Neural crest cell (in vitro differentiated cells): ENCODE measurements around the gene WDR59. TPM values are rescaled to one million over a fixed set of nuclear protein-coding genes. Genes with fewer than 3 reads are reported as not detected.

Source experiments
- DNase-seq: peaks from one replicate; pipeline ENCODE4 v3.0.0; 2021; ENCODE audit warnings: low read depth, mixed read lengths, low spot score
- H3K27ac Mint-ChIP-seq: one replicate; pipeline ENCODE4 v1.8.0; 2021; ENCODE audit warnings: mild to moderate bottlenecking, mixed read lengths; ENCODE audit not compliant: unreplicated experiment
- H3K27me3 Mint-ChIP-seq: 2 replicates; pipeline ENCODE4 v1.8.0; 2021; ENCODE audit warnings: low read depth, mild to moderate bottlenecking, mixed read lengths
- H3K36me3 Mint-ChIP-seq: 2 replicates; pipeline ENCODE4 v1.8.0; 2021; ENCODE audit warnings: low read depth, mild to moderate bottlenecking, mixed read lengths
- H3K4me1 Mint-ChIP-seq: 2 replicates; pipeline ENCODE4 v1.8.0; 2021; ENCODE audit warnings: mixed read lengths
- H3K4me3 Mint-ChIP-seq: one replicate; pipeline ENCODE4 v1.8.0; 2021; ENCODE audit warnings: mild to moderate bottlenecking, mixed read lengths
- H3K9me3 Mint-ChIP-seq: 2 replicates; pipeline ENCODE4 v1.8.0; 2021; ENCODE audit warnings: mixed read lengths
- total RNA-seq: library from RNA; stranded (reverse); gene quantifications from 2 replicates; pipeline ENCODE4 v1.2.1, GENCODE V29; 2021
- TF ChIP-seq, protein P1 (sequence below): fragments of 200-600 bp; sonication (generic); conservative IDR thresholded peaks from 2 replicates; pipeline ENCODE4 v1.5.0; 2021; ENCODE audit warnings: antibody characterized with exemption, mild to moderate bottlenecking

WDR59 gene
- total RNA-seq, 1 donor from 2014 or later, result 85.3 TPM

- Mint-ChIP-seq H3K9me3 (peaks cover 9% of the 10 kb centered on the region), H3K27ac (no peak overlapping the region), H3K27me3 (no peaks in the 10 kb centered on the region), H3K4me3 (no peak overlapping the region), H3K36me3 (peaks cover 27% of the 10 kb centered on the region), H3K4me1 (peaks cover 15% of the 10 kb centered on the region)
- TF ChIP-seq, protein P1, sequence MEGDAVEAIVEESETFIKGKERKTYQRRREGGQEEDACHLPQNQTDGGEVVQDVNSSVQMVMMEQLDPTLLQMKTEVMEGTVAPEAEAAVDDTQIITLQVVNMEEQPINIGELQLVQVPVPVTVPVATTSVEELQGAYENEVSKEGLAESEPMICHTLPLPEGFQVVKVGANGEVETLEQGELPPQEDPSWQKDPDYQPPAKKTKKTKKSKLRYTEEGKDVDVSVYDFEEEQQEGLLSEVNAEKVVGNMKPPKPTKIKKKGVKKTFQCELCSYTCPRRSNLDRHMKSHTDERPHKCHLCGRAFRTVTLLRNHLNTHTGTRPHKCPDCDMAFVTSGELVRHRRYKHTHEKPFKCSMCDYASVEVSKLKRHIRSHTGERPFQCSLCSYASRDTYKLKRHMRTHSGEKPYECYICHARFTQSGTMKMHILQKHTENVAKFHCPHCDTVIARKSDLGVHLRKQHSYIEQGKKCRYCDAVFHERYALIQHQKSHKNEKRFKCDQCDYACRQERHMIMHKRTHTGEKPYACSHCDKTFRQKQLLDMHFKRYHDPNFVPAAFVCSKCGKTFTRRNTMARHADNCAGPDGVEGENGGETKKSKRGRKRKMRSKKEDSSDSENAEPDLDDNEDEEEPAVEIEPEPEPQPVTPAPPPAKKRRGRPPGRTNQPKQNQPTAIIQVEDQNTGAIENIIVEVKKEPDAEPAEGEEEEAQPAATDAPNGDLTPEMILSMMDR, result no peak
- no peak for DNase-seq
Observed at GRCh38 chr16:75023009-75023408, 38.1 kb upstream of the WDR59 start.

- H3K4me1 Mint-ChIP-seq, result peaks cover 18% of the 10 kb centered on the region
- no peaks in the 10 kb centered on the region for H3K27me3 Mint-ChIP-seq
- TF ChIP-seq, protein P1, result no peak
- H3K9me3 Mint-ChIP-seq, result peaks cover 9% of the 10 kb centered on the region
- H3K27ac Mint-ChIP-seq, result no peak overlapping the region
- no peak for DNase-seq
- no peak overlapping the region for H3K4me3 Mint-ChIP-seq
- H3K36me3 Mint-ChIP-seq, result peaks cover 27% of the 10 kb centered on the region
Observed at GRCh38 chr16:75022567-75022966, 37.6 kb upstream of the WDR59 start.

GRCh38 chr16:75021410-75021809 is 36.5 kb upstream of the WDR59 start:
- no peak overlapping the region for H3K27ac Mint-ChIP-seq
- H3K4me1 Mint-ChIP-seq, result peaks cover 20% of the 10 kb centered on the region
- H3K36me3 Mint-ChIP-seq, result peaks cover 27% of the 10 kb centered on the region
- H3K4me3 Mint-ChIP-seq, result no peak overlapping the region
- peaks cover 9% of the 10 kb centered on the region for H3K9me3 Mint-ChIP-seq
- H3K27me3 Mint-ChIP-seq, result no peaks in the 10 kb centered on the region
- no peak for DNase-seq
- TF ChIP-seq, protein P1, result no peak

GRCh38 chr16:75019586-75019985 is 34.7 kb upstream of the WDR59 start:
- Mint-ChIP-seq H3K27ac (no peak overlapping the region), H3K36me3 (peaks cover 27% of the 10 kb centered on the region), H3K4me3 (no peak overlapping the region), H3K27me3 (no peaks in the 10 kb centered on the region), H3K4me1 (peaks cover 11% of the 10 kb centered on the region), H3K9me3 (peaks cover 9% of the 10 kb centered on the region)
- no peak for DNase-seq
- TF ChIP-seq, protein P1, result no peak

- Mint-ChIP-seq H3K4me3 (no peak overlapping the region), H3K4me1 (peaks cover 9% of the 10 kb centered on the region), H3K27ac (no peak overlapping the region), H3K9me3 (peaks cover 9% of the 10 kb centered on the region), H3K27me3 (no peaks in the 10 kb centered on the region), H3K36me3 (peaks cover 27% of the 10 kb centered on the region)
- DNase-seq, result no peak
- TF ChIP-seq, protein P1, result no peak
Observed at GRCh38 chr16:75019007-75019406, 34.1 kb upstream of the WDR59 start.
